Right renal pelvis (tissue), 4 donors: ENCODE data around the gene ARFGAP3. TPM values are rescaled to one million over a fixed set of nuclear protein-coding genes. Genes with fewer than 3 reads are reported as not detected.

ENCODE experiments used
- polyA plus RNA-seq, 4 donors: library from polyadenylated mRNA; unstranded; fragments of 120-200 nt; gene quantifications; one replicate each; pipeline ENCODE4 v1.2.1, GENCODE V29; 2013; ENCODE audit not compliant: insufficient read length in 4 of 4

The ARFGAP3 gene
- polyA plus RNA-seq, 4 donors: 45.5 to 57.4 (median 49.4) TPM

Other genes starting within 250 kb of the ARFGAP3 start
- gene POLDIP3, start 242.4 kb downstream of the ARFGAP3 start, polyA plus RNA-seq: 100 to 1,000 TPM; 114 to 119 (median 116) TPM
- gene ATP5MGL, start 216.7 kb downstream of the ARFGAP3 start, polyA plus RNA-seq: under 1 TPM in 1 of 4 donors, not detected in 3; 0.14 TPM
- 100 to 1,000 TPM; 147 to 175 (median 158) TPM for gene CYB5R3, start 207.9 kb downstream of the ARFGAP3 start, polyA plus RNA-seq
- 10 to 100 TPM; 15.8 to 27.4 (median 16.7) TPM for gene A4GALT, start 136.4 kb downstream of the ARFGAP3 start, polyA plus RNA-seq
- 10 to 100 TPM; 64.6 to 68.8 (median 67.8) TPM for gene PACSIN2, start 157.9 kb upstream of the ARFGAP3 start, polyA plus RNA-seq
- gene TTLL1, start 232.1 kb upstream of the ARFGAP3 start, polyA plus RNA-seq: 10 to 100 TPM; 15.4 to 20.6 (median 19.1) TPM